HG02852 (cell line): Measurements from ENCODE around the gene RYR2.

Experiments
- ATAC-seq: cut with Tn5 transposase; IDR thresholded peaks from one replicate; pipeline ENCODE4 v1.9.1; 2021; ENCODE audit warnings: mild to moderate bottlenecking, moderate library complexity; ENCODE audit not compliant: unreplicated experiment

RYR2 gene

DNA sequence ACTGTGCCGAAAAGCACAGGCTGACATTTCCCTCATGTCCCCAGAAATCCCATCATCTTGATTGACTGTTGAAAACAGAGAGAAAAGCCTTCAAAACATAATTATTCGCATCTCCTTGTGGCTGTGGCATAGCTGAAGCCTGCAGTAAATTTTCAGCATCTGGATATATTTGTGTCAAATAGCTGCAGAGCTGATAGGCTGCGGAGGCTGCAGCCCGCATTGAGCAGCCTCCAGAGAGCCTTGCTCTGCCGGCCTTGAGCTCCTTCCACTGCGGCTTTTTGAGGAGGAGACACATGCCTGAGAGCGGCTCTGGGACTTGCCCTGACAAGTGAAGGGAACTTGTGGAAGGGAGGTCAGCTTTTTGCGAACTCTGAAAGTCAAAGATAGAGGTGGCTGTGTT lies 144.7 kb downstream of the RYR2 start:
- no peak for ATAC-seq

DNA sequence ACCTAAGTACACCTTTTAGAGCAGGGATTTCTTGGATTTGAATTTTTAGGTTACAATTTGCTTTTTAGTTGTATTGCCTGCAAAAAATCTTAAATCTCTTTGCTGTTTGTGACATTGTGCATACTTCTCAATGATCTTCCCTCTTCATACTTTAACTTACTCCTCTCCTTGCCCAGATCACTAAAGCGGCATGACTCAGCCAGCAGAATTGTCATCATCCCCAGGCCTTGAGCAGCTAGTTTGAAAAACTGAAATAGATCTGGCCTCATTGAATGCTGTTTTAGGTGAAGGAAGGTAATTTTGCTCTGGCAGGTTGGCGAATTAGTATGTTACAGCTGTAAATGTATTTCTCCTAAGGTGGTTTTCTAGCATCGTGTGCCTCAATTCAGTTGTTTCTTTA lies 145.9 kb downstream of the RYR2 start:
- ATAC-seq, result no peak

DNA sequence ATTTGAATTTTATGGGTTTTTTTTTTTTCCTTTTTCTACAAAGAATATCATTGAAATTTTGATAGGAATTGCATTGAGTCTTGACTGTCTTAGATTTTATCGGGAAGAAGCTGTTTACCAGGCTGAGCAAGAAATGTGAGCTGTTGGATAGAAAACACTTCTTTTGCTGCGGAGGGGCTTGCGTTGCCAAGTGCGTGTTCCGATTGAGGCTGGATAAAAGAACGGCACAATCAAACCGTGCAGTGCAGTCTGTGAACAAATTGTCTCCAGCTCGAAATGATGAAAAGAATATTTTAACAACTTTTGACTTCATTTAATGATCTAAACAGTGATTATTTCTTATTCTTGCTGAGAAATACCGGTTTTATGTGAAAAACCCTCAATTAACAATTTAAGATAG lies 149.4 kb downstream of the RYR2 start:
- ATAC-seq, result no peak

DNA sequence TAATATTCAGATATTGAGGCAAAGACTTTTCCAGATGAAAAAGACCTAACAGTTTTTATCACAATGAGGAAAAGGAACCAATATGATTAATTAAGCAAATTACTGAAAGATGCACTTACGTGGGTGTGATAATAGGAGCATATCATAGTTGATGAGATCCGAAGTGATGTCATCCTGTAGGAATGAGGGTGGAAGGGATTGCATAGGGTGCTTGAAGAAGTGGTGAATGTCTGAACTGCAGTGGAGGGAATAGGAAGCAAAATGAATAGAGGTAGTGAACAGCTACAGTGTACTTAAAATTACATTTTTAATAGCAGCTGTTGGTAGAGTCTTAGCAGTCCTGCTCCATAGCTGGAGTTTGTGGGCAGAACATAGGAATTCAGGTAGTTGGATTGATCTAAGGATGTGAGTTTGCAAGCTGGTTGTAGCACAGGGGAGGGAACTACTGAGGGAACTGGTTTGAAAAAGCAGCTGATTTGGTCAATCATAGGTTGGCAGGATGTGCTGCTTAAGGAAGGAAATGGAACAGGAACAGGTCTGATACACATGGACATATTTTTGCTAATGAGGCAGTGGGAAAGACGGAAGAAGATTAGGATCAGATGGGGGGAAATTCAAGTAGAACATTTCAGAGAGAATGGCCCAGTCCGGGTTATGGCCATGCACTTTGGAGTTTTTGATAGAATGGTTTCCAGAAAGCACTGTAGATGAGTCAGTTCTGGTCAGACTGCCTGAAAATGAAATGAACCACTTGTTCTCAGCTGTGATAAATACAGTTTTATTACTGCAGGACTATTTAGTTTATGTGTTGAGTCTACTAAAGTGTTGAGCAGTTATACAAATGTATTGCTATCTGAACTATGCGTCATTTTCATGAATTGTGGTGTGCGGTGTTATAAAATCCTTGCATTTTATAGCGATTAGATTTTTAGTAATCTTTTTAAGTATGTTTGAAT lies 155.8 kb downstream of the RYR2 start:
- ATAC-seq, result no peak

DNA sequence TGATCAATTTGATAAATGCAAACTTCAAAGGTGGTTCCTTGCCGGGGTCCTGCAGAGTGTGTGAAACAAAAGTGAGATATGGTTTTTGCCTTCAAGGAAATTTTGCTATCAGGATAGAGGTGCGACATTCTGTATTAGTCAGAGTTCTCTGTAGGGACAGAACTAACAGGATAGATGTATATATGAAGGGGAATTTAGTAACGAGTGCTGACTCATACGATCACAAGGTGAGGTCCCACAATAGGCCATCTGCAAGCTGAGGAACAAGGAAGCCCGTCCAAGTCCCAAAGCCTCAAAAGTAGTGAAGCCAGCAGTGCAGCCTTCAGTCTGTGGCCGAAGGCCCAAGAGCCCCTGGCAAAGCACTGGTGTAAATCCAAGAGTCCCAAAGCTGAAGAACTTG lies 157.0 kb downstream of the RYR2 start:
- no peak for ATAC-seq

DNA sequence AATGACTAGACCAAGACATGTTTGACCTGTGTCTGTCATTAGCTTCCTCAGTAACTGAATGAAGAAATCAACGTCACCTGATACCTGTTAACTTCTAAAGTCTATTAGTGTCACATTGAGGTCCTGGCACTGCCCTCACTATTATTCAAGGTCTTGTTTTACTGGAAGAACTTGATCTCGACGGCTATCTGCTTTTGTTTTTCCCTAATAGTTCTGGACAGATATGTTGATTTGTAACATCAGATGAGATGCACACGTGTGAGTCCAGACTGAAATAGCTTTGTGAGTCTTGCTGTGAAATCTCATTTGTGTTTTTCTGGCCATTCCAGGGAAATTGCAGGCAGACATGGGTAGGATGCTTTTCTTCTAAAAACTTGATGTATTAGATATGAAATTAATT lies 159.2 kb downstream of the RYR2 start:
- no peak for ATAC-seq

DNA sequence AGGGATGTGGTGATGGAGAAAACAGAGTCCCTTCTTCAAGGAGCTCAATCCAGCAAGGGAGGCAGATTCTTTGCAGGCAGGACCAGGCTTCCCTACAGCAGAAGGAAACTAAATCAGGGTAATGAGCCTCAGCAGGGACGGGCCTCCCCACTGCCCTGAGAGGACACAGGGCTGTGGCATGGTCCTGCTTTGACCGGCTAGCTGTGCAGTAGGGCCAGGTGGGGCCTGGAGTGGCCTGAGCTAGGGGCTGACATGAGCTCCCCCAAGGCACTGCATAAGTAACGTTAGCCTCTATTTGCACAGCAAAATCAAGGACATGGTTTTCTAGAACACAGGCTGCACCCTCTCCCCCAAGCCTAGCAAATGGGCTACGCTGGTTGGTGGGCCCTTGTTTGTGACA lies 162.9 kb downstream of the RYR2 start:
- ATAC-seq, result no peak

DNA sequence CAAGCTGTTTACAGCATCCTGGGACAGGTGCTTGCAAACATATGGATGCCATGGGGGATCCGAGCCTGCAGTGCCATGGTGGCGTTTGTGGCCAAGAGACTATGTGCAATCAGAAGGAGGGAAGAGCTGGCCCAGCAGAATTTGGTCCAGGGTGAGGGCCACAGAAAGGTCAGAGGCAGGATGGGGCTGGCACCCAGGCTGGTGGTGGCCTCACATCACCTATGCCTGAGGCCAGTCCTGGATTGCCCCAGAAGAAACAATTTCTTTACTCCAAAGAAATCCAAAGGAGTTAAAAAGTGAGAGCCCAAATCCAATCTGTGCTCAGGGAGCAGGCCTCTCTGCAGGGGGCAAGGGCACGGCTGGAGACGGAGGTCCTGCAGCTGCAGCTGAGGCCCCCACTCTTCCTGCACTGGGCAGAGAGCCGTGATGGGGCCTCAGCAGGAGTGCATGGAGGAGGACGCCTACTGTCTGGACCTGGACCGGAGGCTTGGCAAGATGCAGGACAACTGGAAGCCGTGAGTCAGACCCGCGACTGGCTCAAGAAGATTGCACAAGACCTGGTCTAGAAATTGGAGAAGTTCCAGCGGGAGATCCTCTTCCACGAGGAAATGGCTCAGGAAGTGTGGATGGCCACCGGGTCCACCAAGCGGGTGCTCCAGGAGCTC lies 163.5 kb downstream of the RYR2 start:
- ATAC-seq, result no peak

DNA sequence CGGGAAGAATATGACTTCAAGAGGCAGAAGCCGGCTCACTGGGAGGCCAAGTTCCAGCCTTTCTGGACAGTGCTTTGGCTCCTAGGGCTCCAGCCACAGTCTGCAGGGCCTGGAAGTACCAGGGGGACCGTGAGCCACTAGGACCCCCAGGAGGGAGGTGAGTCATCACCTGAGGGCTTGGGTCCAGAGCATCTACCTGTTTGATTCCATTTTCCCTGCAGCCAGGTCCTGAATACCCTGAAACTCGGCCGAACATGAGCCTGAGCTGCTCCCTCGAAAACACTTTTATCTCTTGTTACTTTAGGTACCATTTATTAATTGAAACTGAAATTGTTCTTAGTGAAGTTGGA lies 164.1 kb downstream of the RYR2 start:
- no peak for ATAC-seq

DNA sequence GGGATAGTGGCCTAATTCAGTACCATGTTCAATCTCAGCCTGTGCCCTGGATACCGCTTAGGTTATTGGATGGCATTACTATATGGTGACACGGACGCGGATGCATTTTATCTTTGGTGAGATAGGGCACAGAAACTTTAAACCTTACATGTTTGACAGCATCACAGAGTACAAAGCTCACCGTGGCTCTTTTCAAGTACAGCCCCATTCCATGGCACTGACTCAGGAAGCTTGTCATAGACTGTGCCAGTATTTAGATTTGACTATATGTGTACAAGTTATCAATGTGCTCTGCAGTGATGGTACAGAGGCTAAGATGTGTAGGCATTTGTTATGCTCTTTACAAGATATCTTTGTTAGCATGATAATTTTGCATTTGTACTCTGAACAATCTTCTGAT lies 169.0 kb downstream of the RYR2 start:
- no peak for ATAC-seq

DNA sequence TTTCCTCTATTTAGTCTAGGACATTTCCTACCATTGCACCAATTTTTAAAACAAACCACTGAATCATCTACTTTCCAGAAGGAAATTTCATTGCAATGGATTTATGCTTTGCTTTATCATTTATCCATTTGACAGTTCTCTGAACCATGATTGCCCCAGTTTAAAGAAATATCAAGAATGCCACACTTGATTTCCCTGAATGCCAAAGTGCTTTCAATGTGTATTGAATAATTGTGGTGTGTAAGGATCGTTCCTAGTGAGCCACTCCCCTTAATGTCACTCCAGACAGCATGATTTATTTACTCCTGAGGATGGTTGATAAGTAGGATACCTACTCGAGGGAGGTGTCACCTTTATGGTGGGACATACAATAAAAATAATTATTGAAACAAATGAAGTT lies 169.6 kb downstream of the RYR2 start:
- ATAC-seq, result no peak

DNA sequence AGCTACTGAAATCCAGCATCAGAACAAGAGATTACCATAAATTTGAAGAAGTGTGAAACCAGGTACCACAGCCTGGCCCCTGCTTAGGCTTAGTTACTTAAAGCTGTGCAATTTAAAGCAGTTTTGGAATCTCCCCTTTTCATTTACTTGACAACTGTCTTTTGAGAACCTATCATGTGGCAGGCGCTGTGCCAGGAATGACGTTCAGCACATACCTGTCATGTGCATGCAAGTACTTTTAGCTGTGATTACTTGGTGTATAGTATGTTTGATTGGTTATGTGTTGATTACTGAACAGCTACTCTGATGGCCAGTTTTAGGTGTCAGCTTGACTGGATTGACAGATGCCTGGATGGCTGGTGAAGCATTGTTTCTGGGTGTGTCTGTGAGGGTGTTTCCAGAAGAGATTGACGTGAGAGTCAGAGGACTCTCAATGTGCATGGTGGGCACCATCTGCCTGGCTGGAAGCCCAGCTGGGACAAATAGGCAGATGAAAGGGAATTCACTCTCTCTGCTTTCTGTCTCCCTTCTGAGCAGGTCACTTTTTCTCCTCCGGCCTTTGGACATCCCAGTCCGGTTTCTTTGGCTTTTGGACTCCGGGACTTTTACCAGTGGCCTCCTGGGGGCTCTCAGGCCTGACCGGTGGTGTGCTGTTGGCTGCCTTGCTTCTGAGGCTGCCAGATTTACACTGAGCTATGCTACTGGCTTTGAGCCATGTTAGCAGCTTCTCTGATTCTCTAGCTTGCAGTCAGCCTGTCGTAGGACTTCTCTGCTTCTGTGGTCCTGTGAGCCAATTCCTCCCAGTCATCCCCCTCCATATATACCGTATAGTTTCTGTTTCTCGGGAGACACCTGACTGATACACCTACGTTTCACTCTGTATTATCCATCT lies 178.0 kb downstream of the RYR2 start:
- no peak for ATAC-seq

DNA sequence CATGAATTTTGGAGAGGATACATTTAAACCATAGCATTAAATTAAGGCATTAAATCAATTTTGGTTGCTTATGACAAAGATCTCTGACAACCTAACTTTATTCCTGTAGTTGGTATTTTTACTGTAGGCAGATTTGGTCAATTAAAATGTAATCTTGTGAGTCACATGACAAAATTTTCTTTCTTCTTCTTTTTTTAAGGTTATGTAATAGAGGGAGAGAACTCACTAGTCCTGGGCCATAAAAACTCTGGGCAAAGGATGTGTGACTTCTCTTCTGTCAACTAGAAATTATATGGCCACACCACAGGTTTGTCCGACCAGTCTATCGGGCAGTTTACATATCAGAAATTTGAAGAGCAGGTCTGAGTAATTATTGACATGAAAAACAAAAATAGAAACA lies 181.4 kb downstream of the RYR2 start:
- no peak for ATAC-seq

DNA sequence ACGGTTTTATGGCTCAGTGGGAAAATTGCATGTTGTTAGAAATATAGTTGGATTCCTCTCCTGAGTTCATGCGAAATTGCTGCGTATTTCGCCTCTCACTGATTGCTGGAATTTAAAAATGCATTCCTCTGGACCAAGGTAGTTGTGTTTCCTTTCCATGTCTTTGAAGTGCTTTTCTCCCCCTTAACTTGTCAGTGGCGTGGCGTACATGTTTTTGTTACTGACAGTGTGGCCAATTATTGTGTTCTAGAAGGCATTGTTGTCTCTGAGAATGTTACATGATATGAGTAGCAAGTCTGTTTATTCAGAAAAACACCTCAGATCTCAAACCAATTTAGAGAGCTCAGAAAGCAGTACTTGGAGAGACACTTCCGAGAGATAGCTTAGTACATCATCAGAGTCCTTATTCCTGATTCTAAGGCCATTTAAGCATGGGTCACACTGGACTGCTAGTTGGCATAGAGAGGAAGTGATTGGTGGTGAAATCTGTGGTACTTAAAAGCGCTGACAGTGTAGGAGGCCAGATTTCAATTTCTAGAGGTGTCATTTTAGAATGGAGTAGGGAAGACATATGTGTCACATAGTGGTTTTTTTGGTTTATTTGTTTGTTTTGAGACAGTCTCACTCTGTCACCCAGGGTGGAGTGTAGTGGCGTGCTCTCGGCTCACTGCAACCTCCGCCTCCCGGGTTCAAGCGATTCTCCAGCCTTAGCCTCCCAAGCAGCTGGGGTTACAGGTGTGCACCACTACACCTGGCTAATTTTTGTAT lies 184.4 kb downstream of the RYR2 start:
- ATAC-seq, result no peak

DNA sequence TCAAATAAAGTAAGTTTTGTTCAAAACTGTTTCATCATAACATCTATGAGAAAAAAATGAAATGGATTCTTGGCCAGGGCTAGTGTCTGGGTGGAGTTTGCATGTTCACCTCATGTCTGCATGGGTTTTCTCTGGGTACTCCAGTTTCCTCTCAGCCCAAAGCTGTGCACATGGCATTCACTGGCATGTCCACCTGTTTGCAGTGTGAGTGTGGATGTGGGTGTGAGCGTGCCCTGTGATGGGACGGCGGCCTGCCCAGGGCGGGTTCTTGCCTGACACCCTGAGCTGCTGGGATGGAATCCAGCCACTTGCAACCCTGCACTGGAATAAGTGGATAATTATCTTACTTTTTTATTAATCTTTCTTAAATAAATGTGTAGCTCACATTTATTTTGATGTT lies 185.5 kb downstream of the RYR2 start:
- ATAC-seq, result no peak

DNA sequence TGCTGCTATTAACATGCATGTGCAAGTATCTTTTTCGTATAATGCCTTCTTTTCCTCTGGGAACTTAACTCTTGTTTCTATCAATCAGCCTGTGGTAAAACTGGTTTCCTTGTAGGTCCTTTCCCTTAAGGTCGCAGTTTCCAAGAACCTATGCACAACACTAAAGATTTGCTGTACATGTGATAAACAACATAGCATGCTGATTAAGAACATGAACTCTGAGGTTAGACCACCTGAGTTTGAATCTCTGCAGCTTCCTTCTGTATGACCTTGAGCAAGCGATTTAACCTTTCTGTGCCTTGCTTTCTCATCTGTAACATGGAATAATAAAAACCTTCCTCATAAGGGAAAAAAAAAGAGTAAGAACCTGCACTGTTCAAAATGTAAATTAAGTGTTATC lies 186.4 kb downstream of the RYR2 start:
- ATAC-seq, result no peak

DNA sequence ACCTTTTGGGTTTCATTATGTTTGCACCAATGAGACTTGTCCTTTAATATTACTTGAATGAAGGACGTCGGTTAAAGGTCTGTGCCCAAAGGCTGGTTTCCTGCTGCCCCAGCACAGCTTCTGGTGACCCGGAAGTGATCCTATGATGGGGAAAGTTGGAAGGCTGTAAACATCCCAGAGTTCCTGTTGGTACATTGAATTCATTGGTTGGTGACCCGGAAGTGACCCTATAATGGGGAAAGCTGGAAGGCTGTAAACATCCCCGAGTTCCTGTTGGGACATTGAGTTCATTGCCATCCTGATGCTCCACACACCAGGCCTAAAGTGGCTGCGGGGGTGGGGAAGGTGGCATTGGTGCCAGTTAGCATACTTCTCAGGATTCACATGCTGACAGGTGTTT lies 187.3 kb downstream of the RYR2 start:
- ATAC-seq, result no peak

DNA sequence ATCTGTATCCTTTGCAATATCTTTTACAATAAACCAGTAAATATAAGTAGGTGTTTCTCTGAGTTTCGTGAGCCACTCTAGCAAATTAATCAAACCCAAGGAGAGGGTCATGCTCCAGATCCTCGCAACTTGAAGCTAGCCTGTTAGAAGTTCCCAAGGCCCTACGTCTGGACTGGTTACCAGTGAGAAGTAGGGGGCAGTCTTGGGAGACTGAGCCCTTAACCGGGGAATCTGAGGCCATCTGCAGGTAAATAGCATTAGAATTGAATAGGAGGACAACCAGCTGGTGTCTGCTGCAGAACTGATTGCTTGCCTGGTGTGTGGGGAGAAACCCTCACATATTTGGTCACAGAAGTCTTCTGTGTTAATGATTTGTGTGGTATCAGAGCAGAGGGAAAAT lies 190.5 kb downstream of the RYR2 start:
- no peak for ATAC-seq

DNA sequence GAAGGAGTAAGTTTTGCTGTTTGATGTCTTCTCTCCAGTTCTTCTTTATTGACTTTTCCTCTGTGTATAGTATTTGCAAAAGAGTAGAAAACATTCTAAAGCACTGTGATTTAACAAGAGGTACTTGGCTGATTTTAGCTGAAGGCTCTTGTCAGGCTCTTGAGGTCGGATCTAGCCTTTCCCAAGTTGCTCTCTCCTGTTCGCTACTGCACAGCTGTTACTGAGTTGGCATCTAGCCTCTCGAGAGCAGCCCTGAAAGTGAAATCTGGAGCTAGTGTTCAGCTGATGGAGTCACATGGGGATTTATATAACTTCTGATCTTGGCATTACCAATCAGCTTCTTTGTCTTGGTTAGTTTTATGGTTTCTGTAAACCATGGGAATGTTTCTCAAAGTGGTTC lies 193.1 kb downstream of the RYR2 start:
- no peak for ATAC-seq

DNA sequence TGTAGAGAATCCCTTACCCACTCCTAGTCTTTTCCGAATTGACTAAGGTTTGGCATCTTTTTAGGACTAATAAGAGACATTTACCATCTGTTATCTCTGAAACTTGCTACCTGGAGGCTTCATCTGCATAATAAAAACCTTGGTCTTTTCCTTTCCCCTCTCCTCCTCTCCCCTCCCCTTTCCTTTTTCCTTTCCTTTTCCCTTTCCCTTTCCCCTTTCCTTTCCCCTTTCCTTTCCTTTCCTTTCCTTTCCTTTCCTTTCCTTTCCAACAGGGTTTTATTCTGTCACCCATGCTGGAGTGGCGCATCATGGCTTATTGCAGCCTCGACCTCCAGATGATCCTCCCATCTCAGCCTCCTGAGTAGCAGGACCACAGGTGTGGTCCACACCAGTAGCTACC lies 195.7 kb downstream of the RYR2 start:
- ATAC-seq, result no peak

DNA sequence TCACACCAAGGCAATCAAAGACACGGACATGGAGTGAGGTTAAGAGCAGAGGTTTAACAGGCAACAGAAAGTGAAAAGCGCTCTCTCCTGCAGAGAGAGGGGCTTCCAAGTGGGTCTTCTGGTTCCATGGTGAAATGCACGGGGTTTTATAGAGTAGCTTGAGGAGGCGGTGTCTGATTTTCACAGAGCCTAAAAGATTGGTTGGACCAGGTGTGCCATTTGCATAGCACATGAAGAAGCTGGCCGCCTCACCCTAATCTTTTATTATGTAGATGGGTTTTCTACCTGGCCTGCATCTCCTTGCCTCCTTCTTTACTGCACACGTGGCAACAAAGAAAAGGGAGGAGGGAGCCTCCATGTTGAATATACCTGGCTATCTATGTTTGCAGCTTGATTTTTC lies 197.3 kb downstream of the RYR2 start:
- ATAC-seq, result no peak
